CD8-positive, alpha-beta memory T cell (primary cell): ENCODE results near the gene CEACAM19. TPM values are rescaled to one million over a fixed set of nuclear protein-coding genes. Genes with fewer than 3 reads are reported as not detected.

ENCODE experiments used
- CTCF ChIA-PET: fragments of 350-600 bp; sonication (Branson Sonifier 250); formaldehyde crosslinking; loops from one replicate; lab custom pipeline; 2021; ENCODE audit warnings: antibody characterized with exemption; lab: Charles Lee
- POLR2A ChIA-PET: fragments of 350-600 bp; sonication (Branson Sonifier 250); formaldehyde crosslinking; loops from one replicate; lab custom pipeline; 2021; ENCODE audit warnings: antibody characterized with exemption; lab: Charles Lee
- DNase-seq, 5 donors: peaks; one replicate each; pipeline versions ENCODE4 v3.0.0 to v3.0.0-alpha.2; 2020 to 2022; ENCODE audit warnings: mixed read lengths in 1 of 5
- H3K27ac ChIP-seq: one replicate; pipeline ENCODE4 v1.7.0; 2013; ENCODE audit warnings: low read depth, mild to moderate bottlenecking, low read length, moderate library complexity
- H3K27me3 ChIP-seq: 2 replicates; pipeline ENCODE4 v1.7.0; 2013; ENCODE audit warnings: low read length, mild to moderate bottlenecking; ENCODE audit not compliant: insufficient read depth, poor library complexity, severe bottlenecking
- H3K36me3 ChIP-seq: 2 replicates; pipeline ENCODE4 v1.7.0; 2013; ENCODE audit warnings: mild to moderate bottlenecking, low read length, moderate library complexity; ENCODE audit not compliant: insufficient read depth
- H3K4me1 ChIP-seq: 2 replicates; pipeline ENCODE4 v1.7.0; 2013; ENCODE audit warnings: mild to moderate bottlenecking, low read length, moderate library complexity; ENCODE audit not compliant: insufficient read depth
- H3K4me3 ChIP-seq: 2 replicates; pipeline ENCODE4 v1.7.0; 2013; ENCODE audit warnings: mild to moderate bottlenecking, low read length
- H3K9me3 ChIP-seq: 2 replicates; pipeline ENCODE4 v1.7.0; 2013; ENCODE audit warnings: mild to moderate bottlenecking, low read length
- H3K27ac Mint-ChIP-seq, 8 donors: one replicate each; pipeline ENCODE4 v1.8.0; 2020 to 2021; ENCODE audit warnings: mixed read lengths in 8 of 8, mild to moderate bottlenecking in 6 of 8, inconsistent platforms in 3 of 8, moderate library complexity in 3 of 8
- H3K27me3 Mint-ChIP-seq, 2 donors: one replicate each; pipeline ENCODE4 v1.8.0; 2020 to 2021; ENCODE audit warnings: mixed read lengths in 2 of 2, mild to moderate bottlenecking in 1 of 2, moderate library complexity in 1 of 2
- H3K36me3 Mint-ChIP-seq, 3 donors: one replicate each; pipeline ENCODE4 v1.8.0; 2020 to 2021; ENCODE audit warnings: mixed read lengths in 3 of 3, inconsistent platforms in 1 of 3, mild to moderate bottlenecking in 1 of 3
- H3K4me1 Mint-ChIP-seq, 3 donors: one replicate each; pipeline ENCODE4 v1.8.0; 2020 to 2021; ENCODE audit warnings: mixed read lengths in 3 of 3, inconsistent platforms in 1 of 3, mild to moderate bottlenecking in 1 of 3
- H3K4me3 Mint-ChIP-seq, 7 donors: one replicate each; pipeline ENCODE4 v1.8.0; 2020 to 2021; ENCODE audit warnings: mixed read lengths in 7 of 7, mild to moderate bottlenecking in 6 of 7, moderate library complexity in 4 of 7, inconsistent platforms in 2 of 7
- H3K9me3 Mint-ChIP-seq, 5 donors: one replicate each; pipeline ENCODE4 v1.8.0; 2020 to 2022; ENCODE audit warnings: mixed read lengths in 5 of 5, mild to moderate bottlenecking in 3 of 5, moderate library complexity in 2 of 5, inconsistent platforms in 1 of 5
- polyA plus RNA-seq: library from polyadenylated mRNA; unstranded; fragments of 300-500 nt; fragmentation: Illumina TruSeq; gene quantifications from one replicate; pipeline ENCODE4 v1.2.3, GENCODE V29; 2021
- total RNA-seq, 2 experiments: library from RNA; stranded (reverse); gene quantifications; one replicate each; pipeline ENCODE4 v1.2.3, GENCODE V29; 2021

Gene CEACAM19
- total and polyA plus RNA-seq, 3 experiments from 2014 or later: 0.18 to 0.24 TPM; not detected in 1

DNA sequence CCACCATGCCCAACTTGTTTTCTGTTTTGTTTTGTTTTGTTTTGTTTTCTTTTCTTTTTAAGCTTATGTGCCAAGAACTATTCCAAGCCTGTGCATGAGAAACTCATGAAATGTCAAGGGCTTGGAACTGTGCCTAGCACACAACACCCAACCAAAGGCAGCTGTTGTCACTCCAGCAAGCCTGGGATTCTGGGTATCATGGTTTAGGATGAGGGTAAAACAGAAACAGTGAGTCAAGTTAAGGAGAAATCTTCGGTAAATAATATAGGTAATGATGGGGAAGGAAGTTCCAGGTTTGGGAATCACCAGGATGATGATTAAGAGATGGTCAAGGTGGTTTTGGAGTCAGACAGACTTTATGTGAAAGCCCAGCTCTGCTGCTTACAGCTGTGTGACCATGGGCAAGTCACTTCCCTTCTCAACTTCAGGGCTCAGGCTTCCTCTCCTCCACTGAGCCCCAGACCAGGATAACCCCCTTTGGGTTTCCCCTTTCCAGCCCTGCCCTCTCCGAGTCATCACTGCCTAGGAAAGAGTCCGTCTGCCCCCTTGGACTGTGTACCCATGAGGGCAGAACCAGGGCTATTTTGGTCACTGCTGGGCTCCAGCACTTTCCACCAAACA lies 22.5 kb upstream of the CEACAM19 start:
- Histone ChIP-seq H3K27ac (no peak overlapping the region), H3K4me3 (no peak overlapping the region), H3K4me1 (no peaks in the 10 kb centered on the region), H3K36me3 (no peaks in the 10 kb centered on the region), H3K9me3 (no peaks in the 10 kb centered on the region), H3K27me3 (no peaks in the 10 kb centered on the region)
- H3K36me3 Mint-ChIP-seq: no peaks in the 10 kb centered on the region
- no peak for DNase-seq
- ChIA-PET POLR2A (no interaction called here), CTCF (interaction anchor here (1.0 kb wide), 1 partner anchor 11 kb away, joined by 3 read pairs; no protein-coding TSS in a partner anchor)
- H3K9me3 Mint-ChIP-seq: no peaks in the 10 kb centered on the region
- no peak overlapping the region for H3K27ac Mint-ChIP-seq
- no peaks in the 10 kb centered on the region for H3K4me1 Mint-ChIP-seq
- H3K4me3 Mint-ChIP-seq: no peak overlapping the region
- peaks cover 11 to 20% of the 10 kb centered on the region in 2 donors for H3K27me3 Mint-ChIP-seq

GRCh38 chr19:44649578-44650145 lies 21.6 kb upstream of the CEACAM19 start:
- Histone ChIP-seq H3K36me3 (no peaks in the 10 kb centered on the region), H3K27ac (no peak overlapping the region), H3K4me1 (no peaks in the 10 kb centered on the region), H3K9me3 (no peaks in the 10 kb centered on the region), H3K4me3 (no peak overlapping the region), H3K27me3 (no peaks in the 10 kb centered on the region)
- Mint-ChIP-seq H3K27ac (no peak overlapping the region), H3K27me3 (peaks cover 11 to 20% of the 10 kb centered on the region in 2 donors), H3K36me3 (no peaks in the 10 kb centered on the region), H3K9me3 (no peaks in the 10 kb centered on the region), H3K4me1 (peaks cover 0 to 4% (median 4%) of the 10 kb centered on the region in 3 donors), H3K4me3 (no peak overlapping the region)
- POLR2A ChIA-PET: no interaction called here
- DNase-seq: no peak
- CTCF ChIA-PET: no interaction called here

DNA sequence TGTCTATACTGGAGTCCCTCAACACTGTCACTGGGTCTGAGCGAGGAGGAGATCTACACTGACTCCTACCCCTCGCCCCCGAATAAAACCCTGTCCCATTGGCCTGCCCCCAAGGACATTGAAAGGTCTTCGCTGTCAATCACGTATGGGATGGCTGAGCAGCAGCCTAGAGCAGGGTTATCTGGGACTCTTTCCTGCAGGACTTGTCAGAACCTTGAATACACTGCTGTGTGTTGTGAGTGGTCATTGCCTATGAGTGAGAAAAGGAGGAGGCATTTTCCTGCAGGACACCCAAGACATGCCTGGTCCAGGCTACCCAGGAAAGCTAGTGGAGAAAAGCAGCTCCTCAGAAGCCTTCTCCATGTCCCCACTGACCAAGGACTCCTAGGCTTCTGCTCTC lies 17.9 kb upstream of the CEACAM19 start:
- H3K36me3 ChIP-seq: no peaks in the 10 kb centered on the region
- CTCF ChIA-PET: no interaction called here
- Mint-ChIP-seq H3K27me3 (peaks cover 2 to 11% of the 10 kb centered on the region in 2 donors), H3K36me3 (no peaks in the 10 kb centered on the region), H3K4me3 (no peak overlapping the region), H3K4me1 (peaks cover 2 to 19% (median 12%) of the 10 kb centered on the region in 3 donors), H3K27ac (no peak overlapping the region), H3K9me3 (no peaks in the 10 kb centered on the region)
- POLR2A ChIA-PET: no interaction called here
- H3K4me1 ChIP-seq: no peaks in the 10 kb centered on the region
- DNase-seq: no peak
- no peaks in the 10 kb centered on the region for H3K9me3 ChIP-seq
- no peaks in the 10 kb centered on the region for H3K27me3 ChIP-seq
- no peak overlapping the region for H3K4me3 ChIP-seq
- no peak overlapping the region for H3K27ac ChIP-seq

- H3K9me3 ChIP-seq: no peaks in the 10 kb centered on the region
- no peaks in the 10 kb centered on the region for H3K27me3 ChIP-seq
- Mint-ChIP-seq H3K36me3 (no peaks in the 10 kb centered on the region), H3K9me3 (no peaks in the 10 kb centered on the region), H3K4me3 (no peak overlapping the region), H3K27me3 (peaks cover 2 to 11% of the 10 kb centered on the region in 2 donors), H3K4me1 (peaks cover 2 to 19% (median 12%) of the 10 kb centered on the region in 3 donors), H3K27ac (peak overlapping the region in 2 of 8 donors; percentile 25 to 55)
- H3K27ac ChIP-seq: no peak overlapping the region
- ChIA-PET CTCF (interaction anchor here (0.6 to 1.0 kb wide), 3 partner anchors 9 to 70 kb away, joined by 3 read pairs; no protein-coding TSS in a partner anchor), POLR2A (no interaction called here)
- H3K4me3 ChIP-seq: no peak overlapping the region
- DNase-seq: peak; percentile 37 to 73 (median 39)
- no peaks in the 10 kb centered on the region for H3K36me3 ChIP-seq
- H3K4me1 ChIP-seq: no peaks in the 10 kb centered on the region
These were observed 17.1 kb upstream of the CEACAM19 start for GRCh38 chr19:44653977-44654774.

- ChIA-PET CTCF (interaction anchor here (1.5 kb wide), 1 partner anchor 113 kb away, joined by 5 read pairs; no protein-coding TSS in a partner anchor), POLR2A (no interaction called here)
- Mint-ChIP-seq H3K4me3 (no peak overlapping the region), H3K27ac (peak overlapping the region in 1 of 8 donors; percentile 84), H3K9me3 (no peaks in the 10 kb centered on the region), H3K36me3 (no peaks in the 10 kb centered on the region), H3K4me1 (peaks cover 2 to 19% (median 12%) of the 10 kb centered on the region in 3 donors), H3K27me3 (peaks cover 2 to 4% of the 10 kb centered on the region in 2 donors)
- DNase-seq: peak; percentile 25 to 60 (median 48)
- Histone ChIP-seq H3K4me3 (no peak overlapping the region), H3K4me1 (no peaks in the 10 kb centered on the region), H3K27ac (no peak overlapping the region), H3K36me3 (no peaks in the 10 kb centered on the region), H3K27me3 (no peaks in the 10 kb centered on the region), H3K9me3 (no peaks in the 10 kb centered on the region)
These were observed 13.9 kb upstream of the CEACAM19 start for GRCh38 chr19:44657211-44657921.

DNA sequence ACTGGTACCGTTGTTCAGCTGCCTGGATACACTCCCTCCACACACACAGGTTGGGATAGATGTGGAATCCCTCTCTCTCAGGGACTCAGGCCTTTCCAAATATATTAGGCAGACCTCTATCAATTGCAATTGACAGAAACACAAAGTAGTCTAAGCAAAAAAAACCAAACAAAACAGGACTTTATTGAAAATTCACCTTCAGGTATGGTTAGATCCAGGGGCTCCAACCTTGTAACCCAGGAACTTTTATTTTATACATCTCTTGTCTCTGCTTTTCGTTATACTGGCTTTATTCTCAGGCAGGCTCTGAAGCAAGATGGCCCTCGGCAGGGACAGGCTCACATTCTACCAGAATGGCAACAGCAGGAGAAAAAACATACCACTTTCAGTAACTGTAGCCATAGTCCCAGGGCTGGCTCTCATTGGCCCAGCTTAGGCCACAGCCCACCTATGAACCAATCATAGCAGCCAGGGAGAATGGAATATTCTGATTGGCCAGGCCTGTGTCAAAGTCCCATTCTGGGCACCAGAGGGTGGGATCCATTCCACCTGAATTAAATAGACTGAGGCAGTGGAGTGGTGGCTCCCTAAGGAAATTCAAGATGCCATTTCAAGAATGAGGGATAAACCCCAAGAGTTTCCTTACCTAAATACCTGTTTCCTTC lies 13.1 kb upstream of the CEACAM19 start:
- Mint-ChIP-seq H3K9me3 (no peaks in the 10 kb centered on the region), H3K4me1 (peaks cover 2 to 19% (median 12%) of the 10 kb centered on the region in 3 donors), H3K36me3 (no peaks in the 10 kb centered on the region), H3K4me3 (no peak overlapping the region), H3K27ac (no peak overlapping the region), H3K27me3 (peaks cover 4% of the 10 kb centered on the region in 2 donors)
- peak in 1 of 5 donors; percentile 1 for DNase-seq
- no peaks in the 10 kb centered on the region for H3K4me1 ChIP-seq
- H3K9me3 ChIP-seq: no peaks in the 10 kb centered on the region
- ChIA-PET CTCF (interaction anchor here (0.6 to 1.5 kb wide), 2 partner anchors 63 to 112 kb away, joined by 3 to 5 read pairs; no protein-coding TSS in a partner anchor), POLR2A (no interaction called here)
- no peak overlapping the region for H3K4me3 ChIP-seq
- no peaks in the 10 kb centered on the region for H3K36me3 ChIP-seq
- no peak overlapping the region for H3K27ac ChIP-seq
- H3K27me3 ChIP-seq: no peaks in the 10 kb centered on the region

DNA sequence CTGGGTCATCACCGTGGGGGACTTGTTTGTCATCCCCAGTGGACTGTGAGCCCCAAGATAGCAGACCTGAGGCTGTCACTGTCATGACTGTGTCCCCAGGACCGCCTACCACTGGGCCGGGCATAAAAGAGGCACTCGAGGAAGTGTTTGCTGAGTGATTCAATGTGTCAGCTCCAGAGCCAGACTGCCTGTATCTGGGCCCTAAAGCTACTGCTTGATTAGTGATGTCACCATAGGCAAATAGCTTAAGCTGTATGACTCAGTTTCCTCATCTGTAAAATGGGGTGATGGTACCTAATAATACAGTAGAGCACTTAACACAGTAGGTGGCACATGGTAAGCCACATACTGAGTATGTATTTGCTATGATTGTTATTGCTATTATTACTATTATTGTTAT lies 11.2 kb upstream of the CEACAM19 start:
- Mint-ChIP-seq H3K9me3 (no peaks in the 10 kb centered on the region), H3K4me3 (no peak overlapping the region), H3K27me3 (peaks cover 4% of the 10 kb centered on the region in 2 donors), H3K4me1 (peaks cover 2 to 13% (median 6%) of the 10 kb centered on the region in 3 donors), H3K36me3 (no peaks in the 10 kb centered on the region), H3K27ac (no peak overlapping the region)
- H3K27ac ChIP-seq: no peak overlapping the region
- no peak overlapping the region for H3K4me3 ChIP-seq
- CTCF ChIA-PET: interaction anchor here (1.7 kb wide), 1 partner anchor 12 kb away, joined by 3 read pairs; no protein-coding TSS in a partner anchor
- no peaks in the 10 kb centered on the region for H3K4me1 ChIP-seq
- POLR2A ChIA-PET: no interaction called here
- H3K36me3 ChIP-seq: no peaks in the 10 kb centered on the region
- H3K9me3 ChIP-seq: no peaks in the 10 kb centered on the region
- DNase-seq: peak in 1 of 5 donors; percentile 6
- no peaks in the 10 kb centered on the region for H3K27me3 ChIP-seq
